BLaER1 treated with 17β-estradiol and CSF1 and Interleukin-3, amounts not matched to agents 10 nM and 100 nM (cell line): ENCODE results near the gene SLC22A3.

ENCODE experiments used
- H3K27ac ChIP-seq, 11 experiments: shearing (Covaris generic); formaldehyde crosslinking; 2 replicates each; pipeline ENCODE4 v1.8.1; 2022
- H3K27me3 ChIP-seq, 11 experiments: shearing (Covaris generic); formaldehyde crosslinking; 2 replicates each; pipeline ENCODE4 v1.8.1; 2022
- H3K36me3 ChIP-seq, 11 experiments: shearing (Covaris generic); formaldehyde crosslinking; 2 replicates each; pipeline ENCODE4 v1.8.1; 2022
- H3K4me1 ChIP-seq, 10 experiments: shearing (Covaris generic); formaldehyde crosslinking; 2 replicates each; pipeline ENCODE4 v1.8.1; 2022
- H3K4me2 ChIP-seq, 11 experiments: shearing (Covaris generic); formaldehyde crosslinking; 2 replicates each; pipeline ENCODE4 v1.8.1; 2022
- H3K4me3 ChIP-seq, 10 experiments: shearing (Covaris generic); formaldehyde crosslinking; 2 replicates each; pipeline ENCODE4 v1.8.1; 2022
- H3K9ac ChIP-seq, 11 experiments: shearing (Covaris generic); formaldehyde crosslinking; 2 replicates each; pipeline ENCODE4 v1.8.1; 2022
- H3K9me3 ChIP-seq, 11 experiments: shearing (Covaris generic); formaldehyde crosslinking; replicated peaks in 1 of 11; 2 replicates each; pipeline ENCODE4 v1.8.1; 2022
- H4K20me1 ChIP-seq, 11 experiments: shearing (Covaris generic); formaldehyde crosslinking; 2 replicates each; pipeline ENCODE4 v1.8.1; 2022
- Cebpa-rat ChIP-seq, 11 experiments: shearing (Covaris generic); IDR thresholded peaks; 2 replicates each; pipeline ENCODE4 v1.8.1; 2022

The SLC22A3 gene

GRCh38 chr6:160331753-160332152, 16.4 kb upstream of the SLC22A3 start:
- Histone ChIP-seq H3K4me1 (peaks cover 0 to 8% (median 0%) of the 10 kb centered on the region in 10 experiments; a peak in 4 of 20 replicates), H3K27ac (no peak overlapping the region), H3K36me3 (no peaks in the 10 kb centered on the region), H4K20me1 (no peaks in the 10 kb centered on the region; a peak in 1 of 22 replicates), H3K27me3 (no peaks in the 10 kb centered on the region), H3K4me3 (no peak overlapping the region), H3K9me3 (no peaks in the 10 kb centered on the region), H3K9ac (no peak overlapping the region), H3K4me2 (no peak overlapping the region)
- TF ChIP-seq Cebpa-rat (IDR thresholded peaks at IDR 0.05) = no peak

GRCh38 chr6:160333101-160333500, 15.1 kb upstream of the SLC22A3 start:
- Histone ChIP-seq H3K4me2 (no peak overlapping the region), H4K20me1 (no peaks in the 10 kb centered on the region; a peak in 1 of 22 replicates), H3K9ac (no peak overlapping the region), H3K4me1 (peaks cover 0 to 8% (median 0%) of the 10 kb centered on the region in 10 experiments; a peak in 4 of 20 replicates), H3K4me3 (no peak overlapping the region), H3K27me3 (no peaks in the 10 kb centered on the region), H3K27ac (no peak overlapping the region), H3K9me3 (no peaks in the 10 kb centered on the region), H3K36me3 (no peaks in the 10 kb centered on the region)
- TF ChIP-seq Cebpa-rat (IDR thresholded peaks at IDR 0.05) = no peak

- H3K9me3 ChIP-seq = no peaks in the 10 kb centered on the region
- no peak for TF ChIP-seq Cebpa-rat (IDR thresholded peaks at IDR 0.05)
- H3K4me3 ChIP-seq = no peak overlapping the region
- H3K4me1 ChIP-seq = peaks cover 0 to 8% (median 0%) of the 10 kb centered on the region in 10 experiments; a peak in 4 of 20 replicates
- no peak overlapping the region for H3K4me2 ChIP-seq
- H4K20me1 ChIP-seq = no peaks in the 10 kb centered on the region; a peak in 1 of 22 replicates
- H3K27ac ChIP-seq = no peak overlapping the region
- H3K9ac ChIP-seq = no peak overlapping the region
- H3K36me3 ChIP-seq = no peaks in the 10 kb centered on the region
- no peaks in the 10 kb centered on the region for H3K27me3 ChIP-seq
These were observed 14.3 kb upstream of the SLC22A3 start for GRCh38 chr6:160333841-160334240.

- H3K27ac ChIP-seq = no peak overlapping the region
- H4K20me1 ChIP-seq = no peaks in the 10 kb centered on the region; a peak in 1 of 22 replicates
- no peak overlapping the region for H3K9ac ChIP-seq
- no peaks in the 10 kb centered on the region for H3K36me3 ChIP-seq
- no peak overlapping the region for H3K4me3 ChIP-seq
- no peak overlapping the region for H3K4me2 ChIP-seq
- no peaks in the 10 kb centered on the region for H3K27me3 ChIP-seq
- no peak for TF ChIP-seq Cebpa-rat (IDR thresholded peaks at IDR 0.05)
- no peaks in the 10 kb centered on the region for H3K4me1 ChIP-seq
- H3K9me3 ChIP-seq = no peaks in the 10 kb centered on the region
These were observed 12.0 kb upstream of the SLC22A3 start for GRCh38 chr6:160336200-160336599.

GRCh38 chr6:160337301-160337700, 10.9 kb upstream of the SLC22A3 start:
- no peak for TF ChIP-seq Cebpa-rat (IDR thresholded peaks at IDR 0.05)
- Histone ChIP-seq H3K27ac (no peak overlapping the region), H4K20me1 (no peaks in the 10 kb centered on the region; a peak in 1 of 22 replicates)

GRCh38 chr6:160337991-160338390, 10.2 kb upstream of the SLC22A3 start:
- no peak for TF ChIP-seq Cebpa-rat (IDR thresholded peaks at IDR 0.05)
- H3K4me1 ChIP-seq = no peaks in the 10 kb centered on the region
- H3K27ac ChIP-seq = no peak overlapping the region
- H3K9ac ChIP-seq = no peak overlapping the region
- no peaks in the 10 kb centered on the region for H3K27me3 ChIP-seq
- no peaks in the 10 kb centered on the region for H3K9me3 ChIP-seq
- H3K4me2 ChIP-seq = no peak overlapping the region
- no peak overlapping the region for H3K4me3 ChIP-seq
- no peaks in the 10 kb centered on the region; a peak in 1 of 22 replicates for H4K20me1 ChIP-seq
- H3K36me3 ChIP-seq = no peaks in the 10 kb centered on the region

More at GRCh38 chr6:160337301-160337700, 10.9 kb upstream of the SLC22A3 start:
- H3K9ac ChIP-seq = no peak overlapping the region
- H3K4me3 ChIP-seq = no peak overlapping the region
- no peaks in the 10 kb centered on the region for H3K4me1 ChIP-seq
- no peaks in the 10 kb centered on the region for H3K36me3 ChIP-seq
- no peaks in the 10 kb centered on the region for H3K27me3 ChIP-seq
- H3K4me2 ChIP-seq = no peak overlapping the region
- no peaks in the 10 kb centered on the region for H3K9me3 ChIP-seq

GRCh38 chr6:160343144-160343543, 5.0 kb upstream of the SLC22A3 start:
- Histone ChIP-seq H3K4me2 (no peak overlapping the region), H3K27me3 (no peaks in the 10 kb centered on the region), H3K4me1 (no peaks in the 10 kb centered on the region), H4K20me1 (no peaks in the 10 kb centered on the region), H3K27ac (no peak overlapping the region), H3K9me3 (peaks cover 12 to 16% (median 14%) of the 10 kb centered on the region in 11 experiments), H3K9ac (no peak overlapping the region), H3K36me3 (no peaks in the 10 kb centered on the region), H3K4me3 (no peak overlapping the region)
- no peak for TF ChIP-seq Cebpa-rat (IDR thresholded peaks at IDR 0.05)

GRCh38 chr6:160344271-160344670, 3.9 kb upstream of the SLC22A3 start:
- Histone ChIP-seq H3K27me3 (no peaks in the 10 kb centered on the region), H3K9me3 (peaks cover 23 to 27% (median 26%) of the 10 kb centered on the region in 11 experiments)
- TF ChIP-seq Cebpa-rat (IDR thresholded peaks at IDR 0.05) = no peak

GRCh38 chr6:160347259-160348222, 637 bp upstream of the SLC22A3 start:
- Histone ChIP-seq H3K36me3 (no peaks in the 10 kb centered on the region), H3K27me3 (no peaks in the 10 kb centered on the region), H3K4me2 (no peak overlapping the region), H3K4me3 (no peak overlapping the region), H3K4me1 (no peaks in the 10 kb centered on the region), H4K20me1 (no peaks in the 10 kb centered on the region), H3K9me3 (peaks cover 23 to 30% (median 28%) of the 10 kb centered on the region in 11 experiments), H3K9ac (no peak overlapping the region), H3K27ac (no peak overlapping the region)
- TF ChIP-seq Cebpa-rat (IDR thresholded peaks at IDR 0.05) = no peak

More at GRCh38 chr6:160344271-160344670, 3.9 kb upstream of the SLC22A3 start:
- H3K36me3 ChIP-seq = no peaks in the 10 kb centered on the region
- H3K9ac ChIP-seq = no peak overlapping the region
- H4K20me1 ChIP-seq = no peaks in the 10 kb centered on the region
- no peak overlapping the region for H3K4me3 ChIP-seq
- H3K4me2 ChIP-seq = no peak overlapping the region
- H3K27ac ChIP-seq = no peak overlapping the region
- no peaks in the 10 kb centered on the region for H3K4me1 ChIP-seq
